ENCODE measurements around the gene CCNQ.

The CCNQ gene

GRCh38 chrX:153561337-153561736 lies 37.6 kb downstream of the CCNQ start:
- Histone ChIP-seq H3K9me3 (ENCODE audit: insufficient read depth, low read depth, low read length) (no peaks in the 10 kb centered on the region), H3K4me3 (ENCODE audit: low read length) (no peak overlapping the region), H3K9ac (ENCODE audit: low read depth, low read length) (no peak overlapping the region), H3K27ac (ENCODE audit: low read depth, low read length) (no peak overlapping the region), H3K36me3 (ENCODE audit: insufficient read depth, low read length) (no peaks in the 10 kb centered on the region), H3K27me3 (ENCODE audit: insufficient read depth, low read length) (no peaks in the 10 kb centered on the region), H3K4me1 (ENCODE audit: insufficient read depth, low read length) (0 out of 2 replicates have a peak, but pooled peaks cover 7% of the 10 kb centered on the region)
- WGBS, result 97% methylated on average over 7 of the region's 7 CpGs

- 93% methylated on average over 22 of the region's 22 CpGs for WGBS
Measured at GRCh38 chrX:153560466-153560865, 38.5 kb downstream of the CCNQ start.

GRCh38 chrX:153560000-153560399 lies 38.9 kb downstream of the CCNQ start:
- no peak overlapping the region for H3K27ac ChIP-seq (ENCODE audit: low read depth, low read length)
- WGBS, result 93% methylated on average over 4 of the region's 9 CpGs
- H3K27me3 ChIP-seq (ENCODE audit: insufficient read depth, low read length), result no peaks in the 10 kb centered on the region
- H3K9me3 ChIP-seq (ENCODE audit: insufficient read depth, low read depth, low read length), result no peaks in the 10 kb centered on the region
- H3K36me3 ChIP-seq (ENCODE audit: insufficient read depth, low read length), result no peaks in the 10 kb centered on the region
- no peak overlapping the region for H3K9ac ChIP-seq (ENCODE audit: low read depth, low read length)
- H3K4me1 ChIP-seq (ENCODE audit: insufficient read depth, low read length), result no peaks in the 10 kb centered on the region
- H3K4me3 ChIP-seq (ENCODE audit: low read length), result no peak overlapping the region

More at GRCh38 chrX:153560466-153560865, 38.5 kb downstream of the CCNQ start:
- H3K36me3 ChIP-seq (ENCODE audit: insufficient read depth, low read length), result no peaks in the 10 kb centered on the region
- H3K27ac ChIP-seq (ENCODE audit: low read depth, low read length), result no peak overlapping the region
- H3K27me3 ChIP-seq (ENCODE audit: insufficient read depth, low read length), result no peaks in the 10 kb centered on the region
- no peak overlapping the region for H3K4me3 ChIP-seq (ENCODE audit: low read length)
- H3K9ac ChIP-seq (ENCODE audit: low read depth, low read length), result no peak overlapping the region
- no peaks in the 10 kb centered on the region for H3K4me1 ChIP-seq (ENCODE audit: insufficient read depth, low read length)
- no peaks in the 10 kb centered on the region for H3K9me3 ChIP-seq (ENCODE audit: insufficient read depth, low read depth, low read length)

GRCh38 chrX:153557618-153558355 lies 41.2 kb downstream of the CCNQ start:
- Histone ChIP-seq H3K4me3 (ENCODE audit: low read length) (no peak overlapping the region), H3K36me3 (ENCODE audit: insufficient read depth, low read length) (no peaks in the 10 kb centered on the region), H3K27me3 (ENCODE audit: insufficient read depth, low read length) (no peaks in the 10 kb centered on the region), H3K9ac (ENCODE audit: low read depth, low read length) (no peak overlapping the region), H3K9me3 (ENCODE audit: insufficient read depth, low read depth, low read length) (no peaks in the 10 kb centered on the region), H3K27ac (ENCODE audit: low read depth, low read length) (no peak overlapping the region), H3K4me1 (ENCODE audit: insufficient read depth, low read length) (no peaks in the 10 kb centered on the region)
- WGBS, result 90% methylated on average over 18 of the region's 19 CpGs

- 91% methylated on average over 12 of the region's 12 CpGs for WGBS
- Histone ChIP-seq H3K9ac (ENCODE audit: low read depth, low read length) (no peak overlapping the region), H3K27me3 (ENCODE audit: insufficient read depth, low read length) (no peaks in the 10 kb centered on the region), H3K36me3 (ENCODE audit: insufficient read depth, low read length) (no peaks in the 10 kb centered on the region), H3K4me3 (ENCODE audit: low read length) (no peak overlapping the region), H3K9me3 (ENCODE audit: insufficient read depth, low read depth, low read length) (no peaks in the 10 kb centered on the region), H3K27ac (ENCODE audit: low read depth, low read length) (no peak overlapping the region), H3K4me1 (ENCODE audit: insufficient read depth, low read length) (no peaks in the 10 kb centered on the region)
Measured at GRCh38 chrX:153556767-153557166, 42.2 kb downstream of the CCNQ start.

- no peak overlapping the region for H3K4me3 ChIP-seq (ENCODE audit: low read length)
- no peaks in the 10 kb centered on the region for H3K36me3 ChIP-seq (ENCODE audit: insufficient read depth, low read length)
- WGBS, result 52% methylated on average over 17 of the region's 17 CpGs
- H3K9ac ChIP-seq (ENCODE audit: low read depth, low read length), result no peak overlapping the region
- H3K4me1 ChIP-seq (ENCODE audit: insufficient read depth, low read length), result no peaks in the 10 kb centered on the region
- H3K27ac ChIP-seq (ENCODE audit: low read depth, low read length), result no peak overlapping the region
- no peaks in the 10 kb centered on the region for H3K27me3 ChIP-seq (ENCODE audit: insufficient read depth, low read length)
- no peaks in the 10 kb centered on the region for H3K9me3 ChIP-seq (ENCODE audit: insufficient read depth, low read depth, low read length)
Measured at GRCh38 chrX:153554519-153555167, 44.3 kb downstream of the CCNQ start.

GRCh38 chrX:153551135-153551534 lies 47.8 kb downstream of the CCNQ start:
- no peaks in the 10 kb centered on the region for H3K9me3 ChIP-seq (ENCODE audit: insufficient read depth, low read depth, low read length)
- no peaks in the 10 kb centered on the region for H3K4me1 ChIP-seq (ENCODE audit: insufficient read depth, low read length)
- no peaks in the 10 kb centered on the region for H3K36me3 ChIP-seq (ENCODE audit: insufficient read depth, low read length)
- H3K27ac ChIP-seq (ENCODE audit: low read depth, low read length), result no peak overlapping the region
- no peak overlapping the region for H3K4me3 ChIP-seq (ENCODE audit: low read length)
- H3K9ac ChIP-seq (ENCODE audit: low read depth, low read length), result no peak overlapping the region
- WGBS, result 94% methylated on average over 2 of the region's 5 CpGs
- no peaks in the 10 kb centered on the region for H3K27me3 ChIP-seq (ENCODE audit: insufficient read depth, low read length)

DNA sequence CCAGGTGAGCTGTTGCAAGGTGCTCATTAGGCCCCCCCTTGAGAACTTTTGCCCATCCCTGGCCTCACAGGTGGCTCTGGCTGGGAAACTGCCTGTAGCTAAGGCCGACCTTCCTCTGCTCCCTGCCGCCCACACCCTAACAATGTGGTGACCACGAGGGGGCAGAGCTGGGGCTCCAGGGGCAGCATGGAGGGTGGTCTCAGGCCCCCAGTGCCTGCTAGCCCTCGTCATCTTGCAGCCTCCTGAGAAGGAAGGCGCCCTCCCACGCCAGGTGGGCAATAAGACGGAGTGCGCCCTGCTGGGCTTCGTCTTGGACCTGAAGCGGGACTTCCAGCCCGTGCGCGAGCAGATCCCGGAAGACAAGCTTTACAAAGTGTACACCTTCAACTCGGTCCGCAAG lies 49.1 kb downstream of the CCNQ start:
- 88% methylated on average over 16 of the region's 16 CpGs for WGBS
- Histone ChIP-seq H3K27ac (ENCODE audit: low read depth, low read length) (no peak overlapping the region), H3K27me3 (ENCODE audit: insufficient read depth, low read length) (no peaks in the 10 kb centered on the region), H3K4me3 (ENCODE audit: low read length) (no peak overlapping the region), H3K9ac (ENCODE audit: low read depth, low read length) (no peak overlapping the region), H3K4me1 (ENCODE audit: insufficient read depth, low read length) (no peaks in the 10 kb centered on the region), H3K36me3 (ENCODE audit: insufficient read depth, low read length) (no peaks in the 10 kb centered on the region), H3K9me3 (ENCODE audit: insufficient read depth, low read depth, low read length) (no peaks in the 10 kb centered on the region)

- Histone ChIP-seq H3K4me1 (ENCODE audit: insufficient read depth, low read length) (no peaks in the 10 kb centered on the region), H3K9ac (ENCODE audit: low read depth, low read length) (no peak overlapping the region), H3K27me3 (ENCODE audit: insufficient read depth, low read length) (no peaks in the 10 kb centered on the region), H3K36me3 (ENCODE audit: insufficient read depth, low read length) (no peaks in the 10 kb centered on the region), H3K27ac (ENCODE audit: low read depth, low read length) (no peak overlapping the region), H3K4me3 (ENCODE audit: low read length) (no peak overlapping the region), H3K9me3 (ENCODE audit: insufficient read depth, low read depth, low read length) (no peaks in the 10 kb centered on the region)
- WGBS, result 95% methylated on average over 16 of the region's 17 CpGs
Measured at GRCh38 chrX:153549231-153549630, 49.7 kb downstream of the CCNQ start.

DNA sequence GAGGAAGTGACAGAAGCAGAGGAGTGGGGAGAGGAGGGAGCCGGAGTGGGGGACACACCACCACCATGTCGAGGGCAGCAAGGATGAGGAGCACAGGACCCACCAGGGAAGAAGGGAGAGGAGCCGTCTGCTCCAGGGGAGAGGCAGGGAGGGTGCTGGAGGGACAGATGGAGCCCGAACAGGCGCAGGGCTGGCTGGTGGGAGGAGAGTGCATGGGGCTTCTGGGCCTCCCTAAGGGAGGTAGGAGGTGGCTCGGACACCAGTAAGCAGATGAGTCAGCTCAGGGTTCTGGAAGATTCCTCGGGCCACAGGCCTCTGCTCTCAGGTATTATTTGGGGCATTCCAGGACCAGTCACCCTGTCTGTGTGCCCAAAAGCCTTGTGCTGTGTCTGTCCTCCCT lies 51.7 kb downstream of the CCNQ start:
- no peak overlapping the region for H3K9ac ChIP-seq (ENCODE audit: low read depth, low read length)
- H3K4me1 ChIP-seq (ENCODE audit: insufficient read depth, low read length), result no peaks in the 10 kb centered on the region
- H3K27ac ChIP-seq (ENCODE audit: low read depth, low read length), result no peak overlapping the region
- H3K27me3 ChIP-seq (ENCODE audit: insufficient read depth, low read length), result no peaks in the 10 kb centered on the region
- no peaks in the 10 kb centered on the region for H3K9me3 ChIP-seq (ENCODE audit: insufficient read depth, low read depth, low read length)
- H3K4me3 ChIP-seq (ENCODE audit: low read length), result no peak overlapping the region
- WGBS, result 78% methylated on average over 7 of the region's 7 CpGs
- H3K36me3 ChIP-seq (ENCODE audit: insufficient read depth, low read length), result no peaks in the 10 kb centered on the region

DNA sequence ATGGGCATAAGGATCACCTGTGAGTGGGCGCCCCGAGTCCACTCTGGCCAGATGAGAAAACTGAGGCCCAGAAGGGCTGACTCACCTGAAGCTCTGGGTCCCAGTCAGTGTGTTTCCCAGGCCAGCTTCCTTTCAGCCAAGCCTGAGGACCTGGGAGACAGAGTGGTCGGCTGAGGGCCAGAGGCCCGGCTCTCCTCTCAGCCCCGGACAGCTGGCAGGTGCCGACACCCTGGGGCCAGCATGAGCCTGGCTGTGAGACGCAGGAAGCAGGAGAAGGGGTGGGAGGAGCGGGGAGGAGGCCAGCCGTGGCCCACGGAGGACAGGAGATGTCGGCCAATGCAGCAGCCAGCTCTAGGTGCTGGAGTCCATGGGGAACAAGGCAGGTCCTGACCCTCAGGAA lies 52.6 kb downstream of the CCNQ start:
- H3K36me3 ChIP-seq (ENCODE audit: insufficient read depth, low read length), result no peaks in the 10 kb centered on the region
- no peak overlapping the region for H3K27ac ChIP-seq (ENCODE audit: low read depth, low read length)
- WGBS, result 88% methylated on average over 11 of the region's 11 CpGs
- H3K27me3 ChIP-seq (ENCODE audit: insufficient read depth, low read length), result no peaks in the 10 kb centered on the region
- H3K9me3 ChIP-seq (ENCODE audit: insufficient read depth, low read depth, low read length), result no peaks in the 10 kb centered on the region
- H3K9ac ChIP-seq (ENCODE audit: low read depth, low read length), result no peak overlapping the region
- no peak overlapping the region for H3K4me3 ChIP-seq (ENCODE audit: low read length)
- H3K4me1 ChIP-seq (ENCODE audit: insufficient read depth, low read length), result no peaks in the 10 kb centered on the region
